Sigmoid colon (tissue), 7 donors: Measurements from ENCODE around the gene JMJD7. TPM values are rescaled to one million over a fixed set of nuclear protein-coding genes. Genes with fewer than 3 reads are reported as not detected.

Source experiments
- DNase-seq: peaks from one replicate; pipeline ENCODE4 v3.0.0-alpha.2; 2019
- H3K27ac ChIP-seq, 4 donors: fragments of 200-600 bp; sonication (generic); one replicate each; pipeline ENCODE4 v1.5.1; 2016 to 2019; ENCODE audit warnings: mild to moderate bottlenecking in 1 of 4
- H3K27me3 ChIP-seq, 3 donors: fragments of 200-600 bp; sonication (generic); one replicate each; pipeline ENCODE4 v1.5.1; 2019; ENCODE audit warnings: mild to moderate bottlenecking in 1 of 3
- H3K36me3 ChIP-seq, 4 donors: fragments of 200-600 bp; sonication (generic); one replicate each; pipeline ENCODE4 v1.5.1; 2016 to 2019
- H3K4me1 ChIP-seq, 4 donors: fragments of 200-600 bp; sonication (generic); one replicate each; pipeline ENCODE4 v1.5.1; 2017 to 2019
- H3K4me3 ChIP-seq, 4 donors: fragments of 200-600 bp; sonication (generic); one replicate each; pipeline ENCODE4 v1.5.1; 2017 to 2019; ENCODE audit warnings: mild to moderate bottlenecking in 2 of 4, moderate library complexity in 1 of 4
- H3K9me3 ChIP-seq, 4 donors: fragments of 200-600 bp in 3 of 4; sonication (generic) in 3 of 4; one replicate each; pipeline versions ENCODE4 v1.5.1 to v1.6.1; 2013 to 2019
- CTCF ChIP-seq, 4 experiments: fragments of 450-650 bp in 3 of 4; fragments of 200-600 bp in 1 of 4; IDR thresholded peaks; one replicate each; pipeline ENCODE4 v1.5.1; 2016 to 2019; ENCODE audit warnings: antibody characterized with exemption in 4 of 4, mild to moderate bottlenecking in 3 of 4, moderate library complexity in 2 of 4
- EP300 ChIP-seq, 4 donors: sonication (generic); formaldehyde crosslinking; IDR thresholded peaks; one replicate each; pipeline ENCODE4 v1.6.1; 2017; ENCODE audit warnings: antibody characterized with exemption in 4 of 4
- POLR2A ChIP-seq, 2 donors: fragments of 450-650 bp; IDR thresholded peaks; one replicate each; pipeline ENCODE4 v1.6.1; 2016; ENCODE audit warnings: antibody characterized with exemption in 2 of 2, mild to moderate bottlenecking in 2 of 2, moderate library complexity in 2 of 2
- POLR2AphosphoS5 ChIP-seq, 4 donors: sonication (generic); formaldehyde crosslinking; IDR thresholded peaks; one replicate each; pipeline ENCODE4 v1.6.1; 2017; ENCODE audit warnings: antibody characterized with exemption in 4 of 4
- WGBS, 2 donors: extraction: QIAGEN DNeasy Blood & Tissue Kit; methylation state at CpG; one replicate each; pipeline ENCODE4 v1.1.7; 2013; 5-methylcytosine and 5-hydroxymethylcytosine counted together
- intact Hi-C: fragments of 100-400 bp; cut with DNase I; formaldehyde crosslinking; loops from one replicate; pipeline ENCODE4 v1.15.1; 2023
- polyA plus RNA-seq, 3 donors: library from polyadenylated mRNA; stranded (reverse); fragments of 200-250 nt; gene quantifications; one replicate each; pipeline ENCODE4 v1.2.3, GENCODE V29; 2013
- total RNA-seq, 4 donors: library from RNA; depleted of rRNA; stranded (reverse); fragments of >200 nt; gene quantifications; one replicate each; pipeline ENCODE4 v1.1.0, GENCODE V29; 2016
- donor health status: healthy with polysubstance abuse.
- donor health status: Bipolar disorder and iron deficiency.
- donor health status: healthy.

The JMJD7 gene
- total and polyA plus RNA-seq, 7 donors: 9.5 to 14.0 (median 10.7) TPM

- Histone ChIP-seq H3K36me3 (no peaks in the 10 kb centered on the region), H3K27me3 (peaks cover 0 to 52% (median 17%) of the 10 kb centered on the region in 3 donors), H3K4me3 (no peak overlapping the region), H3K27ac (no peak overlapping the region), H3K4me1 (no peaks in the 10 kb centered on the region), H3K9me3 (no peaks in the 10 kb centered on the region)
- intact Hi-C loops: no loop called here
- no peak for DNase-seq
- no peak for TF ChIP-seq EP300 (IDR thresholded peaks at IDR 0.05)
- no peak for TF ChIP-seq POLR2A (IDR thresholded peaks at IDR 0.05)
- no peak for TF ChIP-seq CTCF (IDR thresholded peaks at IDR 0.05)
- TF ChIP-seq POLR2AphosphoS5 (IDR thresholded peaks at IDR 0.05): no peak
- 85 to 89% methylated on average over 30 of the region's 30 CpGs for WGBS, 2 donors
Measured at GRCh38 chr15:41855261-41855961, 27.5 kb downstream of the JMJD7 start.

DNA sequence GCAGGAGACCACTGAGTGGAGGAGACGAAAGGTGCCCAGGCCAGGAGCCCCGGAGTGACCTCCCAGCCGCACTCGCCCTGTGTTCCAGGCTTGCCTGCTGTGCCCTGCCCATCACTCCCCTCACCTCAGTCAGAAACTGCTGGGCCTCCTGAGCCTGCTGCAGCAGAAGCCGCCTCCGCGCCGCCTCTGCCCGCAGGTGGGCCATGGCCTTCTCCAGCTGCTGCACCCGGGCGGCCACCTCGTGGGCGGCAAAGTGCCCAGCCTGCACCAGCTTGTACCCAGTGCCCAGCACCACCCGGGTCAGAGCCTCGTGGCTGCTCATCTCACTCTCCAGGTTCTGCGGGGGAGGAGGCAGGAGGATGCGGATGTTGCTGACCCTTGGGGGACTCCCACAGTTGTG lies 28.4 kb downstream of the JMJD7 start:
- Histone ChIP-seq H3K4me3 (no peak overlapping the region), H3K4me1 (no peaks in the 10 kb centered on the region), H3K9me3 (no peaks in the 10 kb centered on the region), H3K27ac (no peak overlapping the region), H3K27me3 (peaks cover 0 to 52% (median 17%) of the 10 kb centered on the region in 3 donors), H3K36me3 (no peaks in the 10 kb centered on the region)
- TF ChIP-seq EP300 (IDR thresholded peaks at IDR 0.05) (no peak), CTCF (IDR thresholded peaks at IDR 0.05) (no peak), POLR2AphosphoS5 (IDR thresholded peaks at IDR 0.05) (no peak), POLR2A (IDR thresholded peaks at IDR 0.05) (no peak)
- intact Hi-C loops: no loop called here
- no peak for DNase-seq
- 92 to 96% methylated on average over 17 of the region's 17 CpGs for WGBS, 2 donors

DNA sequence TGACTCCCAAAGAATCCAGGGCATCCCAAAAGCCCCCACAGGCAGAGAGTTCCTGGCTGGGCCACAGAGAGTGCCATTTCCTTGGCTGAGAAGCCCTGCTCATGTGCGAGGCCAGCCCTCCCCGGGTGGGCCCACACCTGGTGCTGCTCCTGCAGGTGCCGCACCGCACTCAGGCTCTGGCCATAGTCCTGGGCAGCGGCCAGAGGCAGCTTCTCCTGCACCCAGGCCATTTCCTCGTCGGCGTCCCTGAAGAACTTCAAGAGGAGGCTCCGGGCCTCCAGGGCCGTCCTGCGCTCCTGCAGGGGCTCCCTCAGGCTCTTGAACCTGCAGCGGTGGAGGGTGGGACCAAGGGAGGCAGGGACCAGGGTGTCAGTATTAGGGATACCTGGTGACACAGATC lies 28.8 kb downstream of the JMJD7 start:
- no peak for DNase-seq
- intact Hi-C loops: no loop called here

GRCh38 chr15:41857316-41857715 lies 29.4 kb downstream of the JMJD7 start:
- no peaks in the 10 kb centered on the region for H3K9me3 ChIP-seq
- H3K36me3 ChIP-seq: no peaks in the 10 kb centered on the region
- H3K27ac ChIP-seq: no peak overlapping the region
- TF ChIP-seq POLR2AphosphoS5 (IDR thresholded peaks at IDR 0.05) (no peak), CTCF (IDR thresholded peaks at IDR 0.05) (no peak), EP300 (IDR thresholded peaks at IDR 0.05) (no peak)
- 90 to 92% methylated on average over 9 of the region's 9 CpGs for WGBS, 2 donors
- H3K27me3 ChIP-seq: peaks cover 0 to 42% (median 17%) of the 10 kb centered on the region in 3 donors
- intact Hi-C loops: no loop called here
- H3K4me1 ChIP-seq: no peaks in the 10 kb centered on the region
- DNase-seq: no peak
- no peak overlapping the region for H3K4me3 ChIP-seq

More for the DNA sequence above, 28.8 kb downstream of the JMJD7 start:
- Histone ChIP-seq H3K27ac (no peak overlapping the region), H3K36me3 (no peaks in the 10 kb centered on the region), H3K27me3 (peaks cover 0 to 48% (median 17%) of the 10 kb centered on the region in 3 donors), H3K9me3 (no peaks in the 10 kb centered on the region), H3K4me3 (no peak overlapping the region), H3K4me1 (no peaks in the 10 kb centered on the region)
- no peak for TF ChIP-seq POLR2AphosphoS5 (IDR thresholded peaks at IDR 0.05)
- 94 to 95% methylated on average over 12 of the region's 12 CpGs for WGBS, 2 donors

DNA sequence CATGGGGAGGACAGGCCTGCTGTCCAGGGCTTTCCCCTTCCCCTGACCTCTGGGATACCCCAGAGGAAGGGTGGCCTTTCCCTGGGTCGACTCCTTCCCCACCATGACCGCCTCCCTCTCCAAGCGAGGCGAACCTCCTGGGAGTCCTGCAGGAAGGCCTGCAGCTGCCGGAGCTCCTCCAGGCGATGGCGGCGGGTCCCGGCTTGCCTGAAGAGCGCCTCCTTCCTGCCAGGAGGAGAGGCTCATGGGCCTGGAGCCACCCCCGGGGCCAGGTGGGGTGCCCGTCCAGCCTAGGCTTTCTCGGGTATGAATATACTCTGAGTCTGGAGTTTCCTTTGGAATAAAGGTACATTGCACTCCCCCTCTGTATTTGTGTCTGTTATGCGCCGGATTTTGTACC lies 30.9 kb downstream of the JMJD7 start:
- Histone ChIP-seq H3K36me3 (no peaks in the 10 kb centered on the region), H3K27me3 (peaks cover 0 to 28% (median 15%) of the 10 kb centered on the region in 3 donors), H3K9me3 (no peaks in the 10 kb centered on the region), H3K27ac (no peak overlapping the region), H3K4me3 (no peak overlapping the region), H3K4me1 (no peaks in the 10 kb centered on the region)
- 92% methylated on average over 15 of the region's 15 CpGs for WGBS, 2 donors
- TF ChIP-seq POLR2AphosphoS5 (IDR thresholded peaks at IDR 0.05) (no peak), POLR2A (IDR thresholded peaks at IDR 0.05) (no peak), EP300 (IDR thresholded peaks at IDR 0.05) (no peak), CTCF (IDR thresholded peaks at IDR 0.05) (no peak)
- no peak for DNase-seq
- intact Hi-C loops: no loop called here
